GM19023 (cell line): Measurements from ENCODE around the gene CASP8.

Source experiments
- ATAC-seq: cut with Tn5 transposase; IDR thresholded peaks from one replicate; pipeline ENCODE4 v1.9.1; 2021; ENCODE audit warnings: mild to moderate bottlenecking, moderate library complexity; ENCODE audit not compliant: unreplicated experiment

CASP8 gene

GRCh38 chr2:201329409-201329808, 69.1 kb downstream of the CASP8 start:
- ATAC-seq = no peak
